HEK293T (cell line): ENCODE data around the gene SERPINF2.
"Not testable (repeated sequence)": the region's sequence is repeated elsewhere in the genome, so short reads cannot be mapped to it uniquely, and the experiment has no call there.

ENCODE experiments used
- FOXA1 ChIP-seq: fragments of 450-650 bp; IDR thresholded peaks from 2 replicates; pipeline ENCODE4 v1.6.1; 2016; ENCODE audit warnings: mild to moderate bottlenecking
- LEF1 ChIP-seq: fragments of 450-650 bp; IDR thresholded peaks from 2 replicates; pipeline ENCODE4 v1.6.1; 2017; ENCODE audit warnings: mild to moderate bottlenecking, borderline replicate concordance
- SP1 ChIP-seq: fragments of 450-650 bp; IDR thresholded peaks from 2 replicates; pipeline ENCODE4 v1.6.1; 2017

GRCh38 chr17:1699891-1700290 is 42.8 kb upstream of the SERPINF2 start:
- TF ChIP-seq FOXA1, LEF1, SP1: not testable (repeated sequence)
